Sigmoid colon (tissue), 4 donors: Measurements from ENCODE around the gene DENND4A.

ENCODE experiments used
- CTCF ChIP-seq, 4 experiments: fragments of 450-650 bp in 3 of 4; fragments of 200-600 bp in 1 of 4; IDR thresholded peaks; one replicate each; pipeline ENCODE4 v1.5.1; 2016 to 2019; ENCODE audit warnings: antibody characterized with exemption in 4 of 4, mild to moderate bottlenecking in 3 of 4, moderate library complexity in 2 of 4
- POLR2A ChIP-seq, 2 donors: fragments of 450-650 bp; IDR thresholded peaks; one replicate each; pipeline ENCODE4 v1.6.1; 2016; ENCODE audit warnings: antibody characterized with exemption in 2 of 2, mild to moderate bottlenecking in 2 of 2, moderate library complexity in 2 of 2
- POLR2AphosphoS5 ChIP-seq, 4 donors: sonication (generic); formaldehyde crosslinking; IDR thresholded peaks; one replicate each; pipeline ENCODE4 v1.6.1; 2017; ENCODE audit warnings: antibody characterized with exemption in 4 of 4

GRCh38 chr15:65777053-65777452, 15.0 kb downstream of the DENND4A start:
- TF ChIP-seq CTCF (IDR thresholded peaks at IDR 0.05): no peak
- TF ChIP-seq POLR2AphosphoS5 (IDR thresholded peaks at IDR 0.05): no peak
- TF ChIP-seq POLR2A (IDR thresholded peaks at IDR 0.05): no peak
